ENCODE results near the gene INAVA.

DNA sequence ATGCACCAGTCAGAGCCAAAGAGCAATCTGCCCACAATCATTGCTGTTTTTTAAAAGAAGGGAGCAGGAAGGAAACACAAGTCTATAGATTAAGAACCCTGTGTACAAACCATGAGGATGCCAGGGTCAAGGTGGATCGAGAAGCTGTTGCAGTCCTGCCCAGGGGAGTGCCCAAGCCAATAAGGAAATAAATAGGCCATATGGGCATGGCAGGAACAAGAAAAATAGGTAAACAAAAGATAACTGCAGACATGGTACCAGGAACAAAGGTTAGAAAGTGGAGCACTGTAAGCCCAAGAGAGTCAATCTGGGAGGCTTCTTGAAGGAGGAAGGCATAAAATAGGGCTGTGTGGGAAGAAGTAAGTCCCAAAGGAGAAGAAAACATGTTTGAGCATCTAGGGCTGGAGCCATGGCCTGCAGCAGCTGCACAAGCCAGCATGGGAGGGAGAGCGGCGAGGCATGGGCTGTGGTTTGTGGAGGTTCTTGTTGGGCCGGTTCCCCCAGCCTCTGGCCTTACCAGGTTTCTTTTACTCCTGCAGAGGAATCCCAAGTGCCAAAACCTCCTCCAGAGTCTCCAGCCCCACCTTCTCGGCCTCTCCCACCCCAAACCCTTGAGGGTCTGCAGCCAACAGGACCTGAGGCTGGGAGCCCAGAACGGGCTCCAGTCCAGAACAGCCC lies 13.6 kb downstream of the INAVA start:
- TF ChIP-seq, protein P1, sequence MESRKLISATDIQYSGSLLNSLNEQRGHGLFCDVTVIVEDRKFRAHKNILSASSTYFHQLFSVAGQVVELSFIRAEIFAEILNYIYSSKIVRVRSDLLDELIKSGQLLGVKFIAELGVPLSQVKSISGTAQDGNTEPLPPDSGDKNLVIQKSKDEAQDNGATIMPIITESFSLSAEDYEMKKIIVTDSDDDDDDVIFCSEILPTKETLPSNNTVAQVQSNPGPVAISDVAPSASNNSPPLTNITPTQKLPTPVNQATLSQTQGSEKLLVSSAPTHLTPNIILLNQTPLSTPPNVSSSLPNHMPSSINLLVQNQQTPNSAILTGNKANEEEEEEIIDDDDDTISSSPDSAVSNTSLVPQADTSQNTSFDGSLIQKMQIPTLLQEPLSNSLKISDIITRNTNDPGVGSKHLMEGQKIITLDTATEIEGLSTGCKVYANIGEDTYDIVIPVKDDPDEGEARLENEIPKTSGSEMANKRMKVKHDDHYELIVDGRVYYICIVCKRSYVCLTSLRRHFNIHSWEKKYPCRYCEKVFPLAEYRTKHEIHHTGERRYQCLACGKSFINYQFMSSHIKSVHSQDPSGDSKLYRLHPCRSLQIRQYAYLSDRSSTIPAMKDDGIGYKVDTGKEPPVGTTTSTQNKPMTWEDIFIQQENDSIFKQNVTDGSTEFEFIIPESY (IDR thresholded peaks at IDR 0.05) = no peak
- TF ChIP-seq POLR2AphosphoS5 (IDR thresholded peaks at IDR 0.05; ENCODE audit: low read length) (no peak), SIX5 (IDR thresholded peaks at IDR 0.05; ENCODE audit: low read depth, low read length, severe bottlenecking) (no peak), POLR2A (IDR thresholded peaks at IDR 0.05; ENCODE audit: low read depth, low read length) (no peak), RAD51 (IDR thresholded peaks at IDR 0.05) (no peak), CHD1 (IDR thresholded peaks at IDR 0.05; ENCODE audit: low read depth, low read length) (no peak)
- TF ChIP-seq, protein P2, sequence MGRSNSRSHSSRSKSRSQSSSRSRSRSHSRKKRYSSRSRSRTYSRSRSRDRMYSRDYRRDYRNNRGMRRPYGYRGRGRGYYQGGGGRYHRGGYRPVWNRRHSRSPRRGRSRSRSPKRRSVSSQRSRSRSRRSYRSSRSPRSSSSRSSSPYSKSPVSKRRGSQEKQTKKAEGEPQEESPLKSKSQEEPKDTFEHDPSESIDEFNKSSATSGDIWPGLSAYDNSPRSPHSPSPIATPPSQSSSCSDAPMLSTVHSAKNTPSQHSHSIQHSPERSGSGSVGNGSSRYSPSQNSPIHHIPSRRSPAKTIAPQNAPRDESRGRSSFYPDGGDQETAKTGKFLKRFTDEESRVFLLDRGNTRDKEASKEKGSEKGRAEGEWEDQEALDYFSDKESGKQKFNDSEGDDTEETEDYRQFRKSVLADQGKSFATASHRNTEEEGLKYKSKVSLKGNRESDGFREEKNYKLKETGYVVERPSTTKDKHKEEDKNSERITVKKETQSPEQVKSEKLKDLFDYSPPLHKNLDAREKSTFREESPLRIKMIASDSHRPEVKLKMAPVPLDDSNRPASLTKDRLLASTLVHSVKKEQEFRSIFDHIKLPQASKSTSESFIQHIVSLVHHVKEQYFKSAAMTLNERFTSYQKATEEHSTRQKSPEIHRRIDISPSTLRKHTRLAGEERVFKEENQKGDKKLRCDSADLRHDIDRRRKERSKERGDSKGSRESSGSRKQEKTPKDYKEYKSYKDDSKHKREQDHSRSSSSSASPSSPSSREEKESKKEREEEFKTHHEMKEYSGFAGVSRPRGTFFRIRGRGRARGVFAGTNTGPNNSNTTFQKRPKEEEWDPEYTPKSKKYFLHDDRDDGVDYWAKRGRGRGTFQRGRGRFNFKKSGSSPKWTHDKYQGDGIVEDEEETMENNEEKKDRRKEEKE (IDR thresholded peaks at IDR 0.05) = no peak
- TF ChIP-seq, protein P3, sequence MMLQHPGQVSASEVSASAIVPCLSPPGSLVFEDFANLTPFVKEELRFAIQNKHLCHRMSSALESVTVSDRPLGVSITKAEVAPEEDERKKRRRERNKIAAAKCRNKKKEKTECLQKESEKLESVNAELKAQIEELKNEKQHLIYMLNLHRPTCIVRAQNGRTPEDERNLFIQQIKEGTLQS (IDR thresholded peaks at IDR 0.05; ENCODE audit: borderline replicate concordance, extremely low read depth, low read depth, low read length) = no peak

Data from GM12878 (cell line).